ENCODE measurements around the gene TMEM150A.
"Not testable (repeated sequence)": the region's sequence is repeated elsewhere in the genome, so short reads cannot be mapped to it uniquely, and the experiment has no call there.

Gene TMEM150A

DNA sequence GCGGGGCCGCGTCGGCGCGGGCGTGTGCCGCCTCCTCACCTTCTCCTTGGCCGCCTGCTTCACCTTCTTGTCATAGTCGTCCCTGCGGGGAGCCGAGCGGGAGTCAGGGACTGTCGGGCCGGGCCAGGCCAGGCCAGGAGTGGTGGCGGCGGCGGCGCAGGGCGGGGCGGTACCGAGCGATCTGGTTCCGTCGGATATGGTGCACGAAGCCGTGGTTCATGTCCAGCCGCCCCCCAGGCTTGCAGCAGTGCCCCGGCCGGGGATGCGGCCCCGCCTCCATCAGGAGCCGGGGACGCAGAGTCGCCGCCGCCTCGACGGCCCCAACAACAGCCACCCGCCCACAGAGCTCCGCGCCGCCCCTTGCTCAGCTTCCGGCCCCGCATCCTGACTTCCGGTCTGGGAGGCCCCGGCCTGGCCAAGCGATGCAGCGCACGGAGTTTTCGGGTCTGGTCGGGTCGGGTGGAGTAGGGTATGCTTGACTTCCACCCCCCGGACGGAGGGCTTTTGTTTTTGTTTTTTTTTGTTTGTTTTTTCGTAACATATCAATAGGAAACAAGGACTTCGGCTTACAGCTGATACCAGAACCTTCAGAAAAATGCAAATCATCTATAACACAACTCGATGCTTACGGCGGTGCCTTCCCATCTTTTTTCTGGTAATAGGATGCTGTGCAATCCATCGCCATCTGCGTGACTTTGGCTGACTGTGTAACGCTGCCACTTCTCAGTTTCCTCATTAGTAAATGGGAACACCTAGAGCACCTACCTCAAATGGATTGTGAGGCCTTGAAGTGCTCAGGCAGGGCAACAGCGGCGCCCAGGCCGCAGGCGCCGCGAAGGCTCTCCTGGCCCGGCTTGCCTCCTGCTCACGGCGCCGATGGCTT is 9.4 kb upstream of the TMEM150A start, which contains the start of gene C2orf68:
Gene C2orf68, minus strand, starts transcription at position 362 of the 883 bp plus-strand sequence. Its CDS starts 82 bp downstream, at position 280.
- in situ Hi-C loops (cut with HindIII; ENCODE audit: low sequenced_read_pairs): no loop called here

DNA sequence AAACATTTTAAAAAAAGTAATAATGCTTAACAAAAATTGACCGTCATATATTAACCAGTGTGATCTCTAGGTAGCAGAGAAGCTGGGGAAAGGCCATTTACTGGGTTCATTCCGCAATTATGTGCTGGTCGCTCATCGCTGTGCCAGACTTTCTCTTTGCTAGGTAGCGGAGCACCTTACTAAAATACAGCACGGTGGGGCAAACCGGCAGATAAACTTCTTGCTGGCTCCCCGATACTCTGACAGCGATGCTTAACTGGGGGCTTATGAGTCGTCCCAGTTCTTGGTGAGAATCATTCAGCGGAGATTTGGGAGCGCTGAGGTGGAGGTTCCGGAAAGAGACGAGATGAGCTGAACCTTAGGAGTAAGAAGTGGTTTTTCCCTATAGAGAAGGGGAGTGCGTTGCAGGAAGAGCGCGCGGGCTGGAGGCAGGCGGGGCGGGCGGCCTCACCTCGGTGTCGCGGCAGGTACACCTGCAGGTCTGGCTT is 8.8 kb upstream of the TMEM150A start:
- in situ Hi-C loops (cut with HindIII; ENCODE audit: low sequenced_read_pairs): no loop called here

DNA sequence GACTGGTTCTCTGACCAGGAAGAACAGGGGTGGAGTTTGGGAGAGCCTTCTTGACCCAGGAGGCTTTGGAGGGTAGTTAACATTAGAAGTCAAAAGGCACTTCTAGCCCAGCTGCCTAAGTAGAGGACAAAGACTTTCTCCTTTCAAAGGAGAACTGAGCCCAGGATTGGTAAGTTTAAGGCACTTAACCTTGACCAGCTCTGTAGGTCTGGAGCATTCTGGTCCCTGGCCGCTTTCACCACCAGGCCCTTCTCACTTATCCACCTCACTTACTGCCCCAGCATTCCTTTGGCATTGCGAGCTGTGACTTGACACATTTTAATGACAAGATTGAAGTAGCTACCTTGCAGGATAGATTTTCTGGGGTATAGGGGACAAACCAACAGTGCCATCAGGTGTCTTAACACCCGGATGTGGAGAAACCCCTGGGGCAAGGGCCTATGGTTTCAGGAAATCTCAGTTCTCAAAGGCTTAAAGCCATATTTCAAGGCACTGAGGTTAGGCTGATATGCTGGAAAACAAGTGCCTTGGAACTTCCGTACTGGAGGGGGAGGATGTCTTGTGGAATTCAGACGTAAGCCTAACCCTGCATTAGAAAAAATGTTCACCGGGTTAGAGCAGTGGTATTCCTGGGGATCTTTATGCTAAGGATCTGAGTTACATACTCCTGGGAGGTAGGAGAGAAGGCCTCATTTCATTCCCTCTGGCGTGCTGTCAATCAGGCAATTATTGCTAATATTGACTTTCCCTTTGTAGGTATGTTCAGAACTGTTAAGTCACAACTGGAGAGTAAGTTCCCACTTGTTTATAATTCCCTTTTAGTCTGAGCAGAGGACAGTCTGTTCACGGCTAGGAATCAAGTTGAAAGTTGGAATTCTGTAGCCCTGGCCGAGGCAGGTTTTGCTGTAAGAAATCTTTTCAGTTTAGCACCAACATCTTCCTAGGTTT is 5.0 kb upstream of the TMEM150A start:
- in situ Hi-C loops (cut with HindIII; ENCODE audit: low sequenced_read_pairs): no loop called here

DNA sequence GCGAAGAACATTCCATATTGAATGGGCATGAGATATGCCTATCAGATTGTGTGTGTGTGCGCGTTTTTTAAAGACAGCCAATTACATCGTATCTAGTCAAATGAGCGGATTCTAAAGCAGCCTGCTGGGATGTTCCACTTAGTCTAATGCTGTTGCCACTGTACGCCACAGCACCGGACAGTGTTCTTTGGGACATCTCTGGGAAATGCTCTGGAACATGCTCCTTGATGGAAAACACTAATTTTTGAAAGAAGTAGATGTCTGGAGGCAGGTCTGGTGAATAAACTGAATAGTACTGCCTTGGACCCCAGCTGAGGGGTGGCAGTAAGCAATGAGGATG is 3.6 kb upstream of the TMEM150A start:
- in situ Hi-C loops (cut with HindIII; ENCODE audit: low sequenced_read_pairs): no loop called here

DNA sequence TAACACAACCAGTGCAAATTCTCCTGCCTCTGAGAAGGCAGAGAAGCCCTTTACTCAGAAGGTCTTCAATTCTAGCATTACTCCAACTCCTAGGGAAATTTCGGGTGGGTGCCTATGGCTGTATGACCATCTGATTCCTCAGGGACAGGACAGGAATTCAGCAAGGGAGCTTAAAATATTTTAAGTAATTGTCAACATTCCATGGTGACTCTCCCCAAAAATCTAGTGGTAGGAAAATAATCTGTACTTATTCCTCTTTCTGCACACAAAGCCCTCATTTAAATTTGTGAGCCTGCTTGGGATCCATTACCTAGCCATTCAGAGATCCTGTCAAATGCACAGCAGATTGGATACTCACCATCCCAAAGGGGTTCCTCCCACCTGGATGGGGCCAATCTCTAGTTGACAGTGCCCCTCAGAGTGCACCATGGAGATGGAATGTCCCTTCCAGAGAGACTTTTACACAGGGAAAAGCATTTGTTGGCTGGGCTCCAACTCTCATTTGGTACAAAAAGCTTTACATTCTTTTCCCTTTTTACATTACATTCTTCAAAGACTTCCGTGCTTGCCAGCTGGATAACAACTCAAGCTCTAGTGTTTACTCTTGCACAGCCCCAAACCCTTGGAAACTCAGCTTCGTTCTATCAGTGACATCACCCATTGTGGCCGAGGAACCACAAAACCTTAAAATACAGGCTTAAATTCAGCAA is 3.1 kb upstream of the TMEM150A start:
- in situ Hi-C loops (cut with HindIII; ENCODE audit: low sequenced_read_pairs): no loop called here

DNA sequence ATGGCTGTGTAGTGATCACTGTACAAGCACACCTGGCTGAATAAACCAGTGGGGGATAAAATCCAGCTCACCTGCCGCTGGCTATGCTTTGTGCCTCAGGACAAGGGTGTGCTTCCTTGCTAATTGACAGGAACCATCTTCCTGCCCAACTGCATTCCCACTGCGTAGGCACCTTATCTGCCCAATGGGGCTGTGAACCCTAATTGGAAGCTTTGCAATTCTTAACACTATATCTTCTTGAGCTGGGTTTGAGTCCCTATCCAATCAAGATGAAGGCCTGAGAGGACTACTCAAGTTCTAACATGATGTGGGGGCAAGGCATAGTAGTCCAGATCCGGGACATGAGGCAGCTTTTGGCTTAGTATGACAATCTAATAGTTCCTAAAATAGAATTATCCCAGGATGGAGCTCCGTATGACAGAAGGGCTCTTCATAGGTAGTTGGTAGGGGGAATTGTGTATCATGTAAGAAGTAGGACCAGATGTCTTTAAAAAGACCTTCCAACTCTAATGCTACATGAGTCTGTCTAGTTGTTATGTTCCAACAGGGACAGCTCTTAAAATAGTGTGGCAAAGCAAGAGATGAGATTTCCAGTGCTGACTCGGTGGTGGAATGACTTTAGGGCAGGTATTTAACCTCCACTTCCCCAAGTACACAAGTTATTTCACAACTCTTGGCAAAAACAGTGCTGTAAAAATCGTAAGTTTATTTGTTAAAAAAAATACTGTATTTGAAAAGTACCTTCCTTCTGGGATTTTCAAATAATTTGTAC is 2.3 kb upstream of the TMEM150A start:
- in situ Hi-C loops (cut with HindIII; ENCODE audit: low sequenced_read_pairs): no loop called here

DNA sequence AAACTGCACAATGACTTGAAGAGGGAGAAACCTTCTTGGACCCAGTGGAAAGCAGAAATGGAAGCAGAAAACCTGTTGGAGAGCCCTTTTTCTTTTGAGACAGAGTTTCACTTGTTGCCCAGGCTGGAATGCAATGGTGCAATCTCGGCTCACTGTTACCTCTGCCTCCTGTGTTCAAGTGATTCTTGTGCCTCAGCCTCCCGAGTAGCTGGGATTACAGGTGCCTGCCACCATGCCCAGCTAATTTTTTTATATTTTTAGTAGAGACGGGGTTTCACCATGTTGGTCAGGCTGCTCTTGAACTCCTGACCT is 1.6 kb upstream of the TMEM150A start:
- in situ Hi-C loops (cut with HindIII; ENCODE audit: low sequenced_read_pairs): not testable (repeated sequence)

DNA sequence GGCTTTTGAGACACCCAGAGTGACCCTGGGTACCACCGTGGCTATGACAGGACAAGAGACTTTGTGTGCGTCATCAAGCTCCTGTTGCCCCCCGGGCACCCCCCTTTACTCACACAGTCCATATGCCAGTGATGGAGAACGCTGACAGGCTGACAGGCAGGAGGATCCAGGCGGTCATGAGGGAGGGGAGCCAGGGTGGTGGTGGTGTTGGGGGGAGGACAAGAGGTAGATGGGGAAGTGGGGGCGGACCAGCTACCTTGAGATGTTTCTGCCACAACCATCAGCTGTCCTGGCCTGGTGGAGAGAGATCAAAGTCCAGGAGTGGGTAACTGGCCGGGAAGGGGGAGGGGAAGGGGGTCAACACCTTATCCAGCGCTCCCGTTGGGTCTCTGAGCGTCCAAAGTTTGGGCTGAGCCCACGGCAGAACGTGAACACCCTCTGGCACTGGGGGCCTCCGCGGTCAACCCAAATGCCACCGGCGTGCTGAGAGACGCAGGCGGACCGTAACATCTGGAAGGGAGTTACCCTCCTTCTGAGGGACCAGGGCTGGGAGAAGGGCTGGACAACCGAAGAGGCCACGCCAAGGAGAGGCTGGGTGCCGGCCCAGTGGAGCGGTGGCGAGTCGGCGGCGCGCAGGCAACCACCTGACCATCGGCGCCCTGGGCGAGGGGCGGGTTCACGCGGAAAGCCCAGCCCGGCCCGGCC is 575 bp downstream of the TMEM150A start:
- in situ Hi-C loops (cut with HindIII; ENCODE audit: low sequenced_read_pairs): no loop called here

DNA sequence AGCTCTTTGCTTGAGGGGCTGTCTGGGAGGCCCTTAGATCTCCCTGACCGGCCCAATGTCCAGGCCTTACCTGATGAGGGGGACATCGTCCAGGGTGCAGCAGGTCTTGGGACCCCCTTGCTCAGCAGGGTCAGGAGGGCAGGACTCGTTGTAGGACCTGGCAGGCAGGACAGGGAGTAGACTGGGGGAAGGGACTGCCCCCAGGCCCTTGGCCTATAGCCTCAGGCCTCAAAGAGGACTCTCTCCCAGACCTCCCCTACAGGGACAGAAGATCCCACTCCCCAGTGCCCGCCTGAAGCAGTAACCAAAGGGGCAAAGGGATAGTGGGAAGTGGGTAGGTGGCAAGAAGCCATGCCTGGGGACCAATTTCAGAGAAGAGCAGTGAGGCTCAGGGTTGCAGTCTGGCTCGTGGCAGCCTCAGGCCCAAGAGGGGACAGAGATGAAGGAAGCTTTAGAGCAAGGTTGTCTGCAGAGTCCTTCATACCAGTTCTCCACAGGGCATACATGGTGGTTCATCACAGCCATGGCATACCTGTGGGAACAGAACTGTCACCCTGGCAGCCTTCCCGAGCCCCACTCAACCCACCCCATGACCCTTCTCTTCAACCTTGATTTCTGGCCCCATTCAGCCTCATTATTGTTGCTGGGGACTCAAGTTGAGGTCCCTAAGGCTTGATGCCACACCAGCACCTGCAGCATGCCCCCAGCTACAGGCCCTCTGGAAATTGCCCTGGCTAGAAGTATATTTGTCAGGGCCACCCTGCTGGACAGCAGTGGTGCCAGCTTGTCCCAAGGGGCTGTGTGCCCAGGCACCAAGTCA is 1.3 kb downstream of the TMEM150A start:
- in situ Hi-C loops (cut with HindIII; ENCODE audit: low sequenced_read_pairs): no loop called here

DNA sequence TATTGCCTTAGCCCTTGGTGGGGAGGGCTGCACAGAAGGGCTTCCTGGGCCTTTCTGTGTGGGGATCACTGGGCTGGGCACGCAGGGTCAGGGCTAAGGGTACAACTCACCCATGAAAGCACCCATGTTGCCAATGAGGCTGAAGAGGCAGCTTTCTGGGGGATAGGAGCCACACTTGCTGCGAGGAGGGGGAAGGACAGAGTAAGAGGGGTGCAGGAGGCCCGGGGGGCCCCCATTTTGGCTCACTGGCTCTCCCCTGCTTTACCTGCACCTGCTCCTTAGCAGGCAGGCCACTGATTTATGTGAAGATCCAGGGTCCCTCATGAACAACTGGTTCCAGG is 2.3 kb downstream of the TMEM150A start:
- in situ Hi-C loops (cut with HindIII; ENCODE audit: low sequenced_read_pairs): no loop called here

DNA sequence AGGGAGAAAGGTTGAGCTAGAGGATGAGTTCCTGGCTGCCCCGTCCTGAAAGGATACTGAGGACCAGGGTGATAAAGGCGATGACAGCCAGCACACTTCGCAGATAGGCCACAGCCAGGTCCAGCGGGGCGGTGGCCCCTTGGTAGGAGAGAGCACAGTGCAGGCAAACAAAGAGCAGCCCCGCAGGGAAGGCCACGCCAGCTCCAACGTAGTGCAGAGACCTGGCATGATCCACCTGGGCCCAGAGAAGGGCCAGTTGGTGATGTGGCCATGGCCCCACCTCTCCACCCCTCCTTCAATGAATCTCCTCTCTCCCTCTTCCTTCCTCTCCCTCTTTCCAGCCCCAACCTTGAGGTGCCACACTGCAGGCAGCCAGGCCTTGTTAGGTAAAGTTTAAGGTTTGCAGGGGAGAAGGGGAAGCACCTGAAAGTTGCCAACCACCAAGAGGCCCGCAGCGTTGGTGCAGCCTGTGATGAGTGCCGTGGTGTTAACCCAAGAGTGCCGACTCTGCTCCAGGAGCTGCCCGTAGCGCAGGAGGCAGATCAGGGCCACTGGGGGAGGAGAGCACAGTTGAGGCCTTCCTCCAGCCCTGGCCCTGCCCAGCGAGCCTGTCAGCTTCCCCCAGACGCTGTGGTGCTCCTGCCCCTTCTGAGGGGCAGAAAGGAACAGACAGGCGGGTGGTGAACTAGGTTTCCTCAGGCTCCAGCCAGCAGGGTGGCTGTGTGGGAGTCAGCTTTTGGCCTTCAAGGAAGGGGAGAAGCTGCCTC is 2.8 kb downstream of the TMEM150A start:
- in situ Hi-C loops (cut with HindIII; ENCODE audit: low sequenced_read_pairs): no loop called here

DNA sequence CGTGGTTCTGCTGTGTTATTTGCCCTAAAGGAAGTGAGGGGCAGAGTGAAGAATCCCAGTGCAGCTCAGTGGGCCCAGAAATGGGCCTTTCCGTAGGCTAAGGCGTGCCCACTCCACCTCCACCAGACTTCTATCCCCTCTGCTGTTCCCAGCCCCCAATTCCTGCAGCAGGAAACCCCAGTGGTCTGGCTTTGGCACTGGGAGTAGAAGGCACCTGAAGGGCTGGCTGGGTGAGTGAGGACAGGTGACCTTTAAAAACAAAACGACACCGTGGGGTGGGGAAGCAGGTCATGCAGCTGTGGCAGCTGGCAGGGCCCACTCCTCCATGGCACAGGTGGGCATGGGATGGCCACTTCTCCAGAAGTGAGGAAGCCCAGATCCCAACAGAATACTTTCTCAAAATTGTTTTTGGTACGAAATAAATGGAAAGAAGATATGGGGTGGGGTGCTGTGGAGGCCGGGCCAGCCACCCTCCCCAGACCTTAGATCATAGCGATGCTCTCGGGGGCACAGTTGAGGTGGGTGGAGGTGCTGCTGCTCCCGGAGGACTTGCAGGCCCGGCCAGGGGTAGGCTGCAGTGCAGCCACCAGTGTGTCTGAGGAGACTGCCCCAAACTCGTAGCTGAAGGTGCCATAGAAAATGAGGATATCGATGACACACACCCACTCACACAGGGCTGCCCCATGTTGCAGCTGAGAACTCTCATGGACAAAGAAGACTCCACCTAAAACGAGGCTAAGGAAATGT is 3.7 kb downstream of the TMEM150A start:
- in situ Hi-C loops (cut with HindIII; ENCODE audit: low sequenced_read_pairs): no loop called here

DNA sequence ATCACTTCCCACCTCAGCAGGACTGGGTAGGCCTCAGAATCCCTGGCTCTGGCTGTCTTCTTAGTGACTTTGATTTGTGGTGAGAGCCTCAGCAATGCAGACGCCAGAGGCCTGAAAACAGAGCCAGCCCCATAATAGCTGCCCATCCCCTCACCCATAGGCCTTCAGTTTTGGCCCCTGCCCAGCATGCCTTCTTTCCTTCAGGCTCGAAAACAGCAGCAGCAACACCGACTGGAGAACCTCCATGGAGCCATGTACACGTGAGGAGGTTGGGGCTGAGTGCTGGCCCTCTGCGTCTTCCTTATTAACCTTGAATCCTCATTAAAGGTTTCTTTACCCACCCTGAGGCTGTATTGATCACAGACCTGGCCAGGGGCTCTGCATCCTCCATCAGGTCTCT is 5.3 kb downstream of the TMEM150A start:
- in situ Hi-C loops (cut with HindIII; ENCODE audit: low sequenced_read_pairs): no loop called here

DNA sequence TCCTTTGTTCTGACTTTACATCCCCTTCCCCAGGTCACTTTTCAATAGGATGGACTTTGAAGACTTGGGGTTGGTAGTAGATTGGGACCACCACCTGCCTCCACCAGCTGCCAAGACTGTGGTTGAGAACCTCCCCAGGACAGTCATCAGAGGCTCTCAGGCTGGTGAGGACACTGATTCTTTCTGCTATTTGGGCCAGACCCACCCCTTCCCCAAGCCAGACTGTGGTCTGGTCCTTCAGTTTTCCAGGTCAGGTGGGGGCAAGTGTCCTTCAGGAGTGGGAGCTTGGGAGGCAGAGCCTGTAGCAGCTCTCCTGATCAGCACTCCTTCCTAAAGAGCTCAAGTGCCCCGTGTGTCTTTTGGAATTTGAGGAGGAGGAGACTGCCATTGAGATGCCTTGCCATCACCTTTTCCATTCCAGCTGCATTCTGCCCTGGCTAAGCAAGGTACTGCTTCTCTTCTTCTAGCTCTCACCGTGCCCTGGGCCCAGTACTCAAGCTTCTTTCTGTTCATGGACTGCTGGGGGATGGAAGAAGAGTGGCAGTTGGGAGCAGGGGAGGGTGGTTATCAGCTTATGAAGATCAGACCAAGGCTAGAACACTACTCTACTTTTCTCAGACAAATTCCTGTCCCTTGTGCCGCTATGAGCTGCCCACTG is 5.9 kb downstream of the TMEM150A start:
- in situ Hi-C loops (cut with HindIII; ENCODE audit: low sequenced_read_pairs): no loop called here

DNA sequence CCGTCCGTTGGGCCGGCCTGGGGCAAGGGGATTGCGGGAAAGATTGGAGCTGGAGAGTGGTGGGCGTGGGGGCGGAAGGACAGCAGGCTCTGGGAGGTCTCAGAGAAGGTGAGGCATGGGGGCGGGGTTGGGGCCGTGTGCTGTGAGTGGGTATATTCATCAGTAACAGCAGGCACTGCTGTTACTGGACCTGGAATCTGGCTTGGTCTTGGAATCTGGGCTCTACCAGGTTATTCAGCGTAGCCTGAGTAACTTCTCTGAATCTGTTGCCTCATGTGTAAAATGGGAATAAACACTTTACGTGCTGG is 6.5 kb downstream of the TMEM150A start:
- in situ Hi-C loops (cut with HindIII; ENCODE audit: low sequenced_read_pairs): no loop called here

DNA sequence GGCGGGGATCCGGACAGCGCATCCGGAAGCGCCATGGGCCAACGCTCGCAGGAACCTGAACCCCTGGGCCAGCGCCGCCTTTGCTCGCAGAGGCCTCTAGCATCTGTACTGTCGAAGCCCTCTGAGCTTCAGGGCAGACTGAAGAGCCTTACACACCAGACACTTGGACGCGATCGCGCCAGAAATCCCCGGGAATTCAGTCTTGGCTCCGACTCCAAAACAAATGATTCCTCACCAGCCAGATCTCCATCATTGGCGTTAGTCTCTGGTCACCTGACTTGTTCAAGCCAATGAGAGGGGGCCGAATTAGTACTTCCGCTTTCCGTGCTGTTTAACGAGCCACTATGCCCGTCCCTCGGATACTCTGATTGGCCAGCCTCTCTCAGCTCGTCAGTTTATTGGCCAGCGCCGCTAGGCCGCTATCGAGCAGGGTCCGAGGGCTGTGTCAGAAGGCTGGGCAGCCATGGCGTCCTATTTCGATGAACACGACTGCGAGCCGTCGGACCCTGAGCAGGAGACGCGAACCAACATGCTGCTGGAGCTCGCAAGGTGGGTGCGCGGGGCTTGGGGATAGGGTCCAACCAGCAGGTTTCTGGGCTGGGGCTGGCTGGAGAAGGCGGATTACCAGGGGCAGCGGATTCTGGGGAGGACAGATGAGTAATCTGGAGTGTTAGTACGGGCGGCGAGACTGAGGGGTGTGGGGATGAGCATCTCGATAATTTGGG is 7.0 kb downstream of the TMEM150A start, which contains the start of gene RNF181:
Gene RNF181, plus strand, starts transcription at position 445 of the 725 bp plus-strand sequence. Its CDS starts 19 bp downstream, at position 464.
- in situ Hi-C loops (cut with HindIII; ENCODE audit: low sequenced_read_pairs): no loop called here

Data from endothelial cell of hepatic sinusoid (primary cell).